ENCODE measurements around the gene S100A7A.
A peak's percentile ranks its signal among the peaks of the same experiment; 100 is the strongest.
"Not testable (repeated sequence)": the region's sequence is repeated elsewhere in the genome, so short reads cannot be mapped to it uniquely, and the experiment has no call there.

S100A7A gene

DNA sequence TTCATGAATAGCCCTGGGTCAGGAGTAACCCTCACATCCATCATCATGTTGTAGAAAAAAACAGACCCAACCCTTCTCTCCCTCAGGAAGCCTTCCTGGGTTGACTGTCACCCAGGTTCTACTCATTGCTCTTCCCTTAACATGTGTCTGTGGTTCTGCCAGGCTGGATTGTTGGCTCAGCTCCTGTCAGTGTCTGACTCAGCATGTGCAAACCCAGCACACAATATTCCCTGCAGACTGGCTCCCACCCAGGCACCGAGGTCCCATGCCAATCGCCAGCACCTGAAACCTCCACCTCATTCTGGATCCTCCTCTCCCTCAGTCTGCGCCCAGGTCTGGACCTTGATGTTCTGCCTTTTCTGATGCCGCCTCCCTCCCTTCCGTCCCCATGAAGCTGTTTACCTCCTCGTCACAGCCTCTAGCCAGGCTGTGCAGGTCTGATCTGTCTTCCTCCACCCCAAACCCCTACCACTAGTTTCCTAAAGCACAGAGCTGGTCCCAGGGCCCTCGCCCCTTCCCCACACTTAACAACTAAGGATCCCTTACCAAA lies 21.1 kb upstream of the S100A7A start:
- no peak for DNase-seq (ENCODE audit: low read depth in 1 of 2, low spot score in 1 of 2)

DNA sequence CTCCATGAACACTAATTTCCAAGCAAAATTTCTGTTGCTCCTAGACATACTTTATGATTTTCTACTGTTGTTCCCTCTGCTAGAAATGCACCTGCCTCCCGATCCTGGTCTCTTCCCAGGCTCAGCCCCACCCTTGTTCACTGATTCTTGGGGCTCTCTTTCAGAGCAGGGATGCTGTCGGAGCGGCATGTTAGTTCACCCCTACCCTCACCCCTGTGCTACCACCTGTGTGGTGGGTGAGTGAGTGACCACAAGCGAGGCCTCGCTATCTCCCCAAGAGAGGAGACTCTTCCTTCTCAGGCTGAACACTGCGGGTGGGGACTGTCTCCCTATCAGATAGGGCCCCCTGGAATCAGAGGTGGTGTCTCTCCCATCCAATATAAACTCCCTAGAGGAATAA lies 20.5 kb upstream of the S100A7A start:
- no peak for DNase-seq (ENCODE audit: low read depth in 1 of 2, low spot score in 1 of 2)

DNA sequence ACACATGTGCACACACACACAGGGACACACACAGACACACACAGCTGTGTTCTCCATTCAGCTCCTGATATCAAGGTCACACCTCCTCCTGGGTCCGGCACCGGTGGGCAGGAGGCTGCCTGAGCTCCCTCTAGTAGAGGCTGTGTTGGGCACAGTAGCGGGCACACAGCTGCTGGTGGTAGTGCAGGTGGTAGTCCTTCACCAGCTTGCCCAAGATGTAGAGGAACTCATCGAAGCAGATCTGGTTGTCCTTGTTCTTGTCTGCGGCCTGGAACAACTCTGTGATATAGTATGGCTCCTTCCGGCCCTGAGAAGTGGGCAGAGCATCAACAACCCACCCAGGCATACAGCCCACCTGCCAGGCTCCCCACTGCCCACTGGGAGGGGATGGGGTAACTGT lies 19.9 kb upstream of the S100A7A start:
- no peak for DNase-seq (ENCODE audit: low read depth in 1 of 2, low spot score in 1 of 2)

DNA sequence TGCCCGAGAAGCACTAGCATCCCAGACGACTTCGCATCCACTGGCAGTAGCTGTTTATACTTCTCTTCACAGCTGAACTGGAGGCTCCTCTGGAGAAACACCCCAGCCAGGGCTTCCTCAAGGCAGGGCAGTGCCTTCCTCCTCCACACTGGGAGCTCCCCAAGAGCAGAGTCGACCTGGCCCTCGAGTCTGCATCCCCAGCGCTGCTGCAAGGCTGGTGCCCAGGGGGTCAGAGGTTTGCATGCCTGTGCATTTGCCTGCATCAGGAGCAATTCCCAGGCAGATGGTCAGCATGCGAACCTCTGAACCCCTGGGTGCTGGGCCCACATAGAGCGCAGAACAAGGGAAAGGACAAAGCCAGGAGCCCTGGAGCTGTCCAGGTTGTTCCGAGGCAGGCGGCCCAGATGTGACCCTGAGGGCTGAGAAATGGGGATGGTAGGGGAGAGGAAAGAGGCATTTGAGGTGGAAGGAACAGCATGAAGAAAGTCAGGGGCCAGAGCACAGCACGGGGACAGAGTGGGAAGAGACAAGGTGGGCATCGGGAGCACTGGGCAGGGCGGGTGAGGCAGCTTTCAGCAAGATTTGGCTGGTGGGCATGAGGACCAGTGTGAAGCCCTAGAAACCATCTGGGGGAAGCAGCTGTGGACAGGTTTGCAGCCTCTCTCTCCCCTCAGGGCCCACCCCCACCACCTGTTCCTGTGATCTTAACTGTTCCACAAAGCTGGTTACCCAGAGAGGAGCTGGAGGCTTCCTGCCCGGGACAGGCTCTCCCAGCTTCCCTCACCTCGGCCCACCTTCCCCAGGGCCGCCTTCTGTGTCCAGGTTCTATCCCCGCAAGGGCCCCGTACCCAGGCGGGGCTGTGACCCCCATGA lies 19.0 kb upstream of the S100A7A start:
- no peak for DNase-seq (ENCODE audit: low read depth in 1 of 2, low spot score in 1 of 2)

DNA sequence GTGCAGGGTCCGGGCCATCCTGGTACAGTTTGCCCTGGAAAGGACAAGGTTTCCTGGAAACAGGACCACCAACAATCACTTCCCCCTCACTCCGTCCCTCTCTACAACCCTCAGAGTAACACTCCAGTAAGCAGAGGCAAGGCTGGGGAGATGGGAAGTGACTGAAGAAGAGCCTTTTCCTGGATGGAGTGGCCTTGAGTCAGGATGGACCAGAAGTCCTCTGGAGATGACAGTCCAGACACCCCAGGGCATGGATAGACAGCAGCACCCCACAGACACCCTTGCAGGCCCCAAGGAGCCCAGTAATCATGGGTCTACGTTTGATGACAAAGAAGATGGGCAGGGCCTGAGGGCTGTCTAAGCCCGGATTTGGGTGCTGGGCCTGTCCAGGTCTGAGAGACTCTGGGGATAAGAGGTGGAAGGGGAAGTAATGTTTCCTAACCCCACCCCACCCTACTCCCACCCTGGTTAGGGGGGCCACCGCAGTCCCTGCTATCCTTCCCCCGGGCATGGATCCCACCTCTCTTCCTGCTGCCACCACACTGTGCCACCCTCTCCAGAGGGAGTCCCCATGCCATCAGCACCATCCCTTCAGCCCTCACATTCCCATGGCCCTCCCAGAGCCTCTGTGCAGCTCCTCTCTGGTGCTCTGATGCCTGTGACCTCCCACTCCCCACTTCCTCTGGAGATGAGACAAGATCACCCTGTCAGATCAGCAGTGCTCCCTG lies 18.2 kb upstream of the S100A7A start:
- DNase-seq (ENCODE audit: low read depth in 1 of 2, low spot score in 1 of 2) = no peak

DNA sequence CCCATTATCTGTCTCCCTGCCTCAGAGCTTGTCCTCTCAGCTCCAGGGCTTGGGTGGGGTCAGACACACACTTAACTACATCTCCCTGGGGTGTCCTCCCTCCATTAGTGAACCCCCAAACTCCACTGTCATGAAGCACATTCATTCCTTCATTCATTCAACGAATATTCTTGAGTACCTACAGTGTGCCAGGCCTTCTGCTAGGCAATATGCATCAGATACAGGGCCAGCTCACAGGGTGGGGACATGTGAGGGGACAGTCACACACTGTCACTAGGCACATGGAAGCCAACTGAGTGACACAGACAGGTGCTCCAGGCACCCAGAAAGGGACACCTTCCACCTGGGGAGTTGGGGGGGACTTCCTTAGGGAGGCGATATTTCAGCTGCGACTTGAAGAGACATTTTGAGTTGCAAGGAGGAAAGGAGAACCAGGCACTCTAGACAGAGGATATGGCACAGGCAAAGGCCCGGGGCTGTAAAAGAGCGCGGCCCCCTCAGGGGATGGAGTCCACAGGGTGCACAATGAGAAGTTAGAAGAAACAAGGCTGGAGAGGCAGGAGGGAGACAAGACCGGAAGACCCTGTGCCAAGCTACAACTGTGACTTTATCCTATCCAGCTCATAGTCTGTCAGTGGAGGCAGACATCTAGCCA lies 16.8 kb upstream of the S100A7A start:
- DNase-seq (ENCODE audit: low read depth in 1 of 2, low spot score in 1 of 2) = no peak

DNA sequence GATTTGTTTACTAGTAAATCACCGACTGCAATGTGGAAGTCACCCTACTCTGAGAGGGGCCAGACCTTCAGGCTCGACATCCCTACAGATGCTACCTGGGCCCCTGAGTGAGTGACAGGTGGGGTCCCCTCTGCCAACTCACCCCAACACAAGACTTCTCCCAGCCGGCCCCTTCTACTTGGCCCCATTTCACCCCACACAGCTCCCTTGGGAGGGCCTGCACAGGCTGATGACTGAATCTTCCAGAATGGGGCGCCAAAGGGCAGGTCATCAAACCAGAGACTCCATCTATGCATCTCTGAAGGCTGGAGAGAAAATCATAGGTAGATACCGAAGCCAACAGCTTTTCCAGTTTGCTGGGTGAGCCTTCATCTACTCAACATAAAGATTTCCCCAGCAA lies 16.1 kb upstream of the S100A7A start:
- DNase-seq (ENCODE audit: low read depth in 1 of 2, low spot score in 1 of 2) = no peak

DNA sequence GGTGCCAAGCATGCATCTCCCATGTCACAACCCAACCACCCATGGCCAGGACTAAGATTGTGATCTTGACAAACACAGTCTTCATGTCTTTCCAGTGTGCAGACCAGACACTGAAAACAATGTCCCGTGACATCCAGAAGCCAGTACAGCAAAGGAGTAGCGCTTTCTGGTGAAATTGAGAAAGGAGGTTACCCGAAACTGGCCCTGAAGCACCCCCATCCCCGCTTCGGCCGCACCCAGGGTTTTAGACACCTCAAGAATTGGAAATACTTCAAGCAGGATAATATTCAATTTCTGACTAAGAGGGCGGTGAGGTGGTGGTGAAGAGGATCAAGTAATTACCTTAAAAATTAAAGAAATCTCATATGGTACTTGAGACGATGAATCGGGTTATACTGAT lies 14.9 kb upstream of the S100A7A start:
- DNase-seq (ENCODE audit: low read depth in 1 of 2, low spot score in 1 of 2) = no peak

DNA sequence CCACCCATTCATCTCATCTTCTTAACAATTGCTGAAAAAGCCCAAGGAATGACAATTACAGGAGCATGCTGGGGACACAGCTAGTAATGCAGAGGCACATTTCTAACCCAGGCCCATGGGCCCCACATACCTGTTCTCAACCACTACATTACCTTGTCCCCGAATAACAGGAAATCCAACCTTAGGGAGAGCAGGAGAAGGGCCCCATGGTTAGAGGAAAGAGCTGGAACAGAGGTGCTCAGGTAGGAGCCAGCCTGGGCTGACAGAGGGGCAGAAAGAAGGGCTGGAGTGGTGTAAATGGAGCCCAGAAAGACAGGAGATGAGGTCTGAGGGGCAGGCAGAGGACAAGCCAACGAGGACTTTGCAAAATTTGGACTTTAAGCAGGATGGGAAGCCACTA lies 14.1 kb upstream of the S100A7A start:
- DNase-seq (ENCODE audit: low read depth in 1 of 2, low spot score in 1 of 2) = no peak

DNA sequence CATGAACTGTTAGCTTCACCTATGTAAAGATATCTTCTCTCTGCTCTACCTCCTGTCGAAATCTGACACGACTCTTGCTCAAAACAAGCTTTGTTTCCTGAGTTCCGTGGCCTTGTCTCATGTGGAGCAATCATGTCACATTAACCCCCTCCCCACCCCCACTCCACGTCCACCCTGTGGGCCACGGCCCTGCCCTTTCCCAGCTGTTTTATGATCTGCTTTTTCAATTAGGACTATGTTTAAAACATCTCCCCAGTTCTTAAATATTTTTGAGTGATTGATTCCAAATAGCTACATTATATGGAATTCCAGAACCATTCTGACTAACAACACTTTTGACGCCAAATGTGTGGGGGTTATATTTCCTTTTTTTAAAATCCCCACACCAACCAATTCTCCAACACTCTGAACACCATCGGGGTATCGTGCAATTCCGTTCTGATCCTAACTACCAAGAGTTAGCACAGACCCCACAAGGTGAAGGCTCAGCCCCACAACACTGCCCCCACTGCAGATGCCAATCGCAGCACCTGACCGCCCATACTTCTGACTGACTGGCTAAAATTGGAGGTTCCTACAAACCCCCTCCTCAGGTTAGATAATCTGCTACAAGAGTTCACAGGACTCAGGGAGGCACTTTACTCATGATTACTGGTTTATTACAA lies 12.8 kb upstream of the S100A7A start:
- DNase-seq (ENCODE audit: low read depth in 1 of 2, low spot score in 1 of 2) = no peak

DNA sequence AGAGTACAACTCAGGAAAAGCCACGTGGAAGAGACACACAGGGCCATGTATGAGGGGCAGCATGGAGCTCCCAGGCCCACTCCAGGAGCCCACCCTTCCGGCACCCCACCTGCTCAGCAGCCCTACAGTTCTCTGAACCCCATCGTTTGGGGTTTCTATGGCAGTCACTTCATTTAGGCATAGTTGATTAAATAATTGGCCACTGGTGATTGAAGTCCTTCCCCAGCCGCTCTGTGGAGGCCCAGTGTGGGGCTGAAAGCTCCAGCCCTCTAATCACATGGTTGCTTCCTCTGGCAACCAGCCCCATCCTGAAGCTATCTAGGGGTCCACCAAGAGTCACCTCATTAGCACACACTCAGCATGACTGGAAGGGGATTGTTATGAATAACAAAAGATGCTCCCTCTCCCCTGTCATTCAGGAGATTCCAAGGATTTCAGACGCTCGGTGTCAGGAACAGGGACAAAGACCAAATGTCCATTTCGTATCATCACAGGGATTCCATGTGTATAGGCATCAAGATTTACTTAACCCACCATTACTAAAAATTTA lies 12.2 kb upstream of the S100A7A start:
- no peak for DNase-seq (ENCODE audit: low read depth in 1 of 2, low spot score in 1 of 2)

DNA sequence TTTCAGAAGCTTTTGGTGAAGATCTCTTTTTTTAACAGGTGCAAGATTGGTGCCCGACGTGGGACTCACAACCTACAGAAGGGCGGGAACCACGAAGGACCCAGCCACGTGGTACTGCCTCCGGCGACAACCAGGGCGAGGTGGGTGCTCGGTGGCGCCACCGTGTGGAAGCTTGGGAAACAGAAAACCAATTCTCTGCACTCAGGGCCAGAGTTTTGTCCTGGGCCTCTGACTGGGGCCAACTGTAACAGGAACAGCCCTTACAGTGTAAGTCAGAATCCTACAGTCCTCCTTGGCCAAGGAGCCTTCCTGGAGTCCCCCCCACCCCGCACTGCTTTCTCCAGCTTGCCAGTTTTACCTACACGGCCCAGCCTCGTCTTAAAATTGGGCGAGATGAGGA lies 11.6 kb upstream of the S100A7A start:
- peak; percentile 18 to 50 for DNase-seq (ENCODE audit: low read depth in 1 of 2, low spot score in 1 of 2)

DNA sequence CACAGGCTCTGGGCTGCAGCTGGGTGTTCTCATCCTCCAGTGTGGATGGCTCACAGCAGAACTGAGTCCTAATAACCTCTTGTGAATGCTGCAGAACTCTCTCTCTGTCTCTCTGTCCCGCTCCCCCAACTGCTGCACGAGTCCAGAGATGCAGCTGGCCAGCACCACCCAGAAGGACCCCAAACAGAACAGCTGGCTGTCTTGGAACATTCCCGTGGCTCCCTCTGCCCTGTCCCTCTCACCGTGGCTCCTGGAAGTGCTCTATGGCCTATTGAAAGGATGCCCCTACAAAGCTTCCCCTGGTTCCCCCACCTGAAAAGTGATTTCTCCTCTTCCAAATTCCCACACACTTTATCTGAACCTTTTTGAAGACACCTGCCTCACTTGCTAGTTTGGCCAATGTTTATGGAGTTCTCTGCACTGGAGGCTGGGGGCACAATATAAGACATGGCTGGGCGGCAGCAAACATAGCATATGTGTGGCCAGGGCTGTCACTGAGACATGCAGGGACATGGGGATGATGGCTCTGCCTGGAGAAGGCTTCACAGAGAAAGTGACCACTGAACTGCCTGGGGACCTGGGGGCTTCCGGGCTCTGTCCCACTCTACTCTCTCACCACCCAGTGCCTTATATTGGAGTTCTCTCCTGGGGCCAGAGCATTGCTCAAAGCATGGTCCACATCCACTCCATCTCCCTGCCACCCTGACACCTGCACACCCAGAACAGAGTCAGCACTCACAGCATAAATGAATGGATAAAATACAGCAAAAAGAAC lies 10.3 kb upstream of the S100A7A start:
- DNase-seq (ENCODE audit: low read depth in 1 of 2, low spot score in 1 of 2) = not testable (repeated sequence)

DNA sequence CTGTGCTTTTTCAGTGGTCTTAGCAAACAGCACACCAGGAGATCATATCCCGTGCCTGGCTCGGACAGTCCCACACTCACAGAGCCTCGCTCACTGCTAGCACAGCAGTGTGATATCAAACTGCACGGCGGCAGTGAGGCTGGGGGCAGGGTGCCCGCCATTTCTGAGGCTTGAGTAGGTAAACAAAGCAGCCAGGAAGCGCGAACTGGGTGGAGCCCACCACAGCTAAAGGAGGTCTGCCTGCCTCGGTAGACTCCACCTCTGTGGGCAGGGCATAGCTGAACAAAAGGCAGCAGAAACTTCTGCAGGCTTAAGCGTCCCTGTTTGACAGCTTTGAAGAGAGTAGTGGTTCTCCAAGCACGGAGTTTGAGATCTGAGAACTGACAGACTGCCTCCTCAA lies 9.0 kb upstream of the S100A7A start:
- not testable (repeated sequence) for DNase-seq (ENCODE audit: low read depth in 1 of 2, low spot score in 1 of 2)

DNA sequence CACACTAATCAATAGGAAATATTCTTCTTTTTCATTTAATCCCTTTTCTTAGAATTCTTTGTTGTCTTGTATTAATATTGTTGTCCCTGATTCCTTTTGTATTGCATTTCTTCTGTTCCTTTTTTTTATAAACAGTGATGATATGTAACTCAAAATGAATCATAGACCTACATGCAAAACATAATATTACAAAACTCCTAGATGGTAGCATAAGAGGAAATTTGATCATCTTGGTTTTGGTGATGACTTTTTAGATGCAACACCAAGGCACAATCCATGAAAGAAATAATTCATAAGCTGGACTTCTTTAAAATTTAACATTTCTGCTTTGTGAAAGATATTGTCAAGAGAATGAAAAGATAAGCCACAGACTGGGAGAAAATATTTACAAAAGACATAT lies 2.4 kb upstream of the S100A7A start:
- DNase-seq (ENCODE audit: low read depth in 1 of 2, low spot score in 1 of 2) = not testable (repeated sequence)

DNA sequence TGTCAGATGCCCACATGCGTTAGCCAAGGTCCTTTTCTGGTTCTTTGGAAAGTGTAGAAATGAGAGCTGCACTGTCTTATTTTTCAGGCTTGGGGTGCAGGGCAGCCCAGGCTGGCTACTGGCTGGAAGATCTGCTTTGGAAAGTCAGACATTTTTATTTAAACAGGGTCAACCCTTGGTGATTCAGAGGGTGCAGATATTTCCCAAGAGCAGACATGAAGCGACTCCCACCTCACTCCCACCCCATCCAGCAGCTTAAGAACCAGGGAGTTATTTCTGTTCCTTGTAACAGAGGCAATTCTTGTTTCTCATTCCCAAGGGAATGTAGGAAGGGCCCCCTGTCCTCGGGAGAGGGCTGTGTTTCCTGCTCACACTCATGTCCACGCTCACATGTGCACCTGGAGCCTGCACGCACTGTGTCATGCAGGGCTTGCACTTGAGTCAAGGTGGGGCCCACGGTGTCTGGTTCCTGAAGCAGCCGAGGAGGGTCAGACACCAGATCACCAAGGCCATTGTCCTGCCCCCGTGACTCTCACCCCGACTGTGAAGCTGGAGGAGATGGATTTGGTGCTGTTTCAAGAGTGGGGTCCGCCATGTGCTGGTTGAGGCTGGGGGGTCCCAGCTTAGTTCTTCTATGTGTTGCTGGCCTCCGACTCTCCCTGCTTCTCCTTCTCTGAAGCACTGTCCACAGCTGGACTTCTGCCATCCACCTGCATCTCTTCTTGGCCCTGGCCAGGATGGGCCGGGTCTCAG lies 992 bp downstream of the S100A7A start:
- no peak for DNase-seq (ENCODE audit: low read depth in 1 of 2, low spot score in 1 of 2)

DNA sequence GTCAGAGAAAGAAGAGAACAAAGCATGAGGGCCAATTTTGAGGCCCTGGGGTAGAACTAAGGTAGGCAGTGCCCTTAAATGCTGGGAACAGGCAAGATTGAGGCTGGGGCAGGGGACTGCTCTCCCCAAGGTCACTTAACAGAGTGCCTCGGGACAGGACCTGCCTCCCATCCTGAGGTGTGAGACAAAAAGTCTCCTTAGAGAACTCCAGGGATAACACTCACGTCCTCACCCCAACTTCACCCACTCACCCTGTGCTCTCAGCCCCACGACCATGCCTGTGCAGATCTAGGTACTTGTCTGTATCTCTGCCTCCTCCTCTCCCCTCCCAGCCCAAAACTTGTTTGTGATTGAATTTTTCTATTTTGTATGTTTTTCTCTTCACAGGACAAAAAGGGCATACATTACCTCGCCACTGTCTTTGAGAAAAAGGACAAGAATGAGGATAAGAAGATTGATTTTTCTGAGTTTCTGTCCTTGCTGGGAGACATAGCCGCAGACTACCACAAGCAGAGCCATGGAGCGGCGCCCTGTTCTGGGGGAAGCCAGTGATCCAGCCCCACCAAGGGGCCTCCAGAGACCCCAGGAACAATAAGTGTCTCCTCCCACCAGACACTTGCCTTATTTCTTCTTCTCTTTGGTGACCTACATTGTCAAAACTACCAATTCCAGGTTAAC lies 2.6 kb downstream of the S100A7A start:
- DNase-seq (ENCODE audit: low read depth in 1 of 2, low spot score in 1 of 2) = not testable (repeated sequence)

DNA sequence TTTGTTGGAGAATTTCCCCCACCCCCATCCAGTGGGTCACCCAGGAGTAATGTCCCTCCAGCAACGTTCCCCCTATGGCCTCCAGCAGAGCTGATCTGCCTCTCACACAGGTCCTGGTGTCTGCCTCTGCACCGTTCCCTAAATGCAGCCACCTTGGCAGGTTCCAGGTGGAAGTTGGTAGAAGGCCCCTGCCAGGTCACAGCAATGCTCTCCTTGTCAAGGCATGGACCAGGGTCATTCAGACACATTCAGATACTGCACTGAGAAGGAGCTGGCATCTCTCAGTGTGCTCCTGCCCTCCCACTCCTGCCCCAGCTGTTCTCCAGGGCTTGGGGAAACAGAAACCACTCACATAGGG lies 3.1 kb downstream of the S100A7A start:
- not testable (repeated sequence) for DNase-seq (ENCODE audit: low read depth in 1 of 2, low spot score in 1 of 2)

DNA sequence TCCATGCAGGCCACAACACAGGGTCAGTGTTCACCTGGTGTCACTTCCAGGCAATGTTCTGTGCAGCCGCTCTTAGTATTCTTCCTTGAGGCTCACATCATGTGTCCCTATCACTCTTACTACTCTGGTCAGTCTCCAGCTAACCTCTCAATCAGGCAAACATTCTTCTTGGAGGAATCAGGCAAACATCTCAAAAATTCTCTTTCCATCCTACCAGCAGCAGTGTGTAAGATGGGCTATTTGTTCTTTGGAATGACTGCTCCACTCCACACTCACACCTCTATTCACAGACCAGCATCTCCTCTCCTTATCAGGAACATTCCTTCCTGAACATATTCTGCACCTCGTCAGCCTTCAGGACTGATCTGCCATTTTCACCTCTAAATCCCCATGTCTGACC lies 4.0 kb downstream of the S100A7A start:
- no peak for DNase-seq (ENCODE audit: low read depth in 1 of 2, low spot score in 1 of 2)
